ENCODE results near the gene SETDB2. TPM values are rescaled to one million over a fixed set of nuclear protein-coding genes. Genes with fewer than 3 reads are reported as not detected.

SETDB2 gene
- total and polyA plus RNA-seq, 2 of the 13 experiments (the other 11 are each of a cell fraction or from before 2014, with no cell fraction given): 8.1 to 8.7 TPM

DNA sequence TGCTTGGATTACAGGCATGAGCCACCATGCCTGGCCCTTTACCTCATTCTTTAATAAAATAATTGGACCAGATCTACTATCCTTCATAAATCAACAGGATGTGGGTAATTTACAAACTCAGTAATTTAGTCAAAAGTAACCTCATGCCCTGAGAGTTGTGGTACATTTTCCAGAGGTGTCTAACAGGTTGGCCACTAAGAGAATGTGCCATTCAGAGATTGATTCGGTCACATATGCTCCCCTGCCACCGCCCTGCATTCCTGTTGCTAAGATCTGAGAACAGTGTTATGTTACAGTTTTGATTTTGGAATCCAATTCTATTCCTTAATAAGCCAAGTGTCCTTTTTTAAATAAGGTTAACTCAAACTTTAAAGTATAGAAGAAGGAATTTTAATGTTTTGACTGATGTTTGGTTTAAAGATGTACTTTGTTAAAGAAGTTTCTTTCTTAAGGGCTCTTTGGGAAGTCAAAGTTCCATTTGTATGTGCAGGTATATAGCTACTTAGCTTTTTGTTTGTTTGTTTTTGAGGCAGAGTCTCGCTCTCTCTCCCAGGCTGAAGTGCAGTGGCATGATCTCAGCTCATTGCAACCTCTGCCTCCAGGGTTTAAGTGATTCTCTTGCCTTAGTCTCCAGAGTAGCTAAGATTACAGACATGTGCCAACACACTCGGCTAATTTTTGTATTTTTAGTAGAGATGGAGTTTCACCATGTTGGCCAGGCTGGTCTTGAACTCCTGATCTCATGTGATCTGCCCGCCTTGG is 80.8 kb downstream of the SETDB2 start:
- Histone ChIP-seq H3K9me3 (ENCODE audit: low read length) (no peaks in the 10 kb centered on the region), H3K79me2 (ENCODE audit: insufficient read depth, low read length) (no peaks in the 10 kb centered on the region), H3K27me3 (ENCODE audit: control insufficient read depth in 1 of 2, insufficient read depth in 2 of 2, low read length in 2 of 2) (no peaks in the 10 kb centered on the region), H3K36me3 (replicated peaks in 1 of 2; ENCODE audit: control insufficient read depth in 1 of 2, insufficient read depth in 2 of 2, low read length in 2 of 2) (peaks cover 2 to 9% of the 10 kb centered on the region in 2 experiments; a peak in 3 of 5 replicates), H3K9ac (ENCODE audit: insufficient read depth, low read depth, low read length) (no peak overlapping the region), H4K20me1 (ENCODE audit: insufficient read depth, low read length) (no peaks in the 10 kb centered on the region), H3K4me2 (ENCODE audit: low read depth, low read length) (no peak overlapping the region), H2AFZ (ENCODE audit: low read length) (no peak overlapping the region), H3K27ac (ENCODE audit: extremely low read length, insufficient read depth, low read length) (no peak overlapping the region), H3K4me3 (replicated peaks in 1 of 3; ENCODE audit: insufficient read depth in 1 of 3, low read depth in 2 of 3, low read length in 3 of 3) (no peak overlapping the region), H3K4me1 (ENCODE audit: insufficient read depth, low read length) (no peaks in the 10 kb centered on the region)
- BruUV-seq (replicated peaks): no TSS peak
- in situ Hi-C loops (cut with HindIII; ENCODE audit: extremely low pct_ligation_motif_present, low pct_unique_long_range_greater_than_20kb) (no loop called here), intact Hi-C loops (cut with micrococcal nuclease; ENCODE audit: unreplicated experiment) (no loop called here)
- ChIA-PET POLR2A (no interaction called here), CTCF (ENCODE audit: low intra/inter-chr PET ratio, low total read pairs) (no interaction called here)
- no peak for ATAC-seq
- DNase-seq (ENCODE audit: low spot score): no peak
- no peak for FAIRE-seq
- WGBS (ENCODE audit: low lambda C conversion rate): 95% methylated on average over 5 of the region's 5 CpGs
- no peak for TF ChIP-seq KDM1A (CRISPR knock-in tag; IDR thresholded peaks at IDR 0.05)
- TF ChIP-seq BHLHE40 (IDR thresholded peaks at IDR 0.05; ENCODE audit: low read length): no peak
- TF ChIP-seq, protein P1, sequence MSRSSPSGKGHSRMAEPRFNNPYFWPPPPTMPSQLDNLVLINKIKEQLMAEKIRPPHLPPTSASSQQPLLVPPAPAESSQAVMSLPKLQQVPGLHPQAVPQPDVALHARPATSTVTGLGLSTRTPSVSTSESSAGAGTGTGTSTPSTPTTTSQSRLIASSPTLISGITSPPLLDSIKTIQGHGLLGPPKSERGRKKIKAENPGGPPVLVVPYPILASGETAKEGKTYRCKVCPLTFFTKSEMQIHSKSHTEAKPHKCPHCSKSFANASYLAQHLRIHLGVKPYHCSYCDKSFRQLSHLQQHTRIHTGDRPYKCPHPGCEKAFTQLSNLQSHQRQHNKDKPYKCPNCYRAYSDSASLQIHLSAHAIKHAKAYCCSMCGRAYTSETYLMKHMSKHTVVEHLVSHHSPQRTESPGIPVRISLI (CRISPR knock-in tag; IDR thresholded peaks at IDR 0.05; ENCODE audit: borderline replicate concordance): no peak
- TF ChIP-seq PAWR (CRISPR knock-in tag; IDR thresholded peaks at IDR 0.05; ENCODE audit: borderline replicate concordance): no peak
- no peak for TF ChIP-seq ZNF773 (CRISPR knock-in tag; IDR thresholded peaks at IDR 0.05; ENCODE audit: borderline replicate concordance)
- TF ChIP-seq CBX5 (CRISPR knock-in tag; IDR thresholded peaks at IDR 0.05; ENCODE audit: borderline replicate concordance): no peak
- TF ChIP-seq ZBTB49 (CRISPR knock-in tag; IDR thresholded peaks at IDR 0.05; ENCODE audit: borderline replicate concordance): no peak
- TF ChIP-seq ZNF619 (CRISPR knock-in tag; IDR thresholded peaks at IDR 0.05): no peak
- TF ChIP-seq, protein P2, sequence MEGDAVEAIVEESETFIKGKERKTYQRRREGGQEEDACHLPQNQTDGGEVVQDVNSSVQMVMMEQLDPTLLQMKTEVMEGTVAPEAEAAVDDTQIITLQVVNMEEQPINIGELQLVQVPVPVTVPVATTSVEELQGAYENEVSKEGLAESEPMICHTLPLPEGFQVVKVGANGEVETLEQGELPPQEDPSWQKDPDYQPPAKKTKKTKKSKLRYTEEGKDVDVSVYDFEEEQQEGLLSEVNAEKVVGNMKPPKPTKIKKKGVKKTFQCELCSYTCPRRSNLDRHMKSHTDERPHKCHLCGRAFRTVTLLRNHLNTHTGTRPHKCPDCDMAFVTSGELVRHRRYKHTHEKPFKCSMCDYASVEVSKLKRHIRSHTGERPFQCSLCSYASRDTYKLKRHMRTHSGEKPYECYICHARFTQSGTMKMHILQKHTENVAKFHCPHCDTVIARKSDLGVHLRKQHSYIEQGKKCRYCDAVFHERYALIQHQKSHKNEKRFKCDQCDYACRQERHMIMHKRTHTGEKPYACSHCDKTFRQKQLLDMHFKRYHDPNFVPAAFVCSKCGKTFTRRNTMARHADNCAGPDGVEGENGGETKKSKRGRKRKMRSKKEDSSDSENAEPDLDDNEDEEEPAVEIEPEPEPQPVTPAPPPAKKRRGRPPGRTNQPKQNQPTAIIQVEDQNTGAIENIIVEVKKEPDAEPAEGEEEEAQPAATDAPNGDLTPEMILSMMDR (CRISPR knock-in tag; IDR thresholded peaks at IDR 0.05): no peak
- TF ChIP-seq ZNF280B (CRISPR knock-in tag; IDR thresholded peaks at IDR 0.05; ENCODE audit: borderline replicate concordance): no peak
- TF ChIP-seq RXRA (CRISPR knock-in tag; IDR thresholded peaks at IDR 0.05): no peak
- TF ChIP-seq ISX (CRISPR knock-in tag; conservative IDR thresholded peaks at IDR 0.05): no peak
- TF ChIP-seq, protein P3, sequence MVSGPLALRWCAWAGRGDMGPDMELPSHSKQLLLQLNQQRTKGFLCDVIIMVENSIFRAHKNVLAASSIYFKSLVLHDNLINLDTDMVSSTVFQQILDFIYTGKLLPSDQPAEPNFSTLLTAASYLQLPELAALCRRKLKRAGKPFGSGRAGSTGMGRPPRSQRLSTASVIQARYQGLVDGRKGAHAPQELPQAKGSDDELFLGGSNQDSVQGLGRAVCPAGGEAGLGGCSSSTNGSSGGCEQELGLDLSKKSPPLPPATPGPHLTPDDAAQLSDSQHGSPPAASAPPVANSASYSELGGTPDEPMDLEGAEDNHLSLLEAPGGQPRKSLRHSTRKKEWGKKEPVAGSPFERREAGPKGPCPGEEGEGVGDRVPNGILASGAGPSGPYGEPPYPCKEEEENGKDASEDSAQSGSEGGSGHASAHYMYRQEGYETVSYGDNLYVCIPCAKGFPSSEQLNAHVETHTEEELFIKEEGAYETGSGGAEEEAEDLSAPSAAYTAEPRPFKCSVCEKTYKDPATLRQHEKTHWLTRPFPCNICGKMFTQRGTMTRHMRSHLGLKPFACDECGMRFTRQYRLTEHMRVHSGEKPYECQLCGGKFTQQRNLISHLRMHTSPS (CRISPR knock-in tag; IDR thresholded peaks at IDR 0.05; ENCODE audit: low read depth): no peak
- TF ChIP-seq, protein P4, sequence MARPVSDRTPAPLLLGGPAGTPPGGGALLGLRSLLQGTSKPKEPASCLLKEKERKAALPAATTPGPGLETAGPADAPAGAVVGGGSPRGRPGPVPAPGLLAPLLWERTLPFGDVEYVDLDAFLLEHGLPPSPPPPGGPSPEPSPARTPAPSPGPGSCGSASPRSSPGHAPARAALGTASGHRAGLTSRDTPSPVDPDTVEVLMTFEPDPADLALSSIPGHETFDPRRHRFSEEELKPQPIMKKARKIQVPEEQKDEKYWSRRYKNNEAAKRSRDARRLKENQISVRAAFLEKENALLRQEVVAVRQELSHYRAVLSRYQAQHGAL (CRISPR knock-in tag; IDR thresholded peaks at IDR 0.05; ENCODE audit: not compliant biosample characterization): no peak
